ENCODE data around the gene POU2AF1.
A peak's percentile ranks its signal among the peaks of the same experiment; 100 is the strongest.

Gene POU2AF1, protein sequence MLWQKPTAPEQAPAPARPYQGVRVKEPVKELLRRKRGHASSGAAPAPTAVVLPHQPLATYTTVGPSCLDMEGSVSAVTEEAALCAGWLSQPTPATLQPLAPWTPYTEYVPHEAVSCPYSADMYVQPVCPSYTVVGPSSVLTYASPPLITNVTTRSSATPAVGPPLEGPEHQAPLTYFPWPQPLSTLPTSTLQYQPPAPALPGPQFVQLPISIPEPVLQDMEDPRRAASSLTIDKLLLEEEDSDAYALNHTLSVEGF

DNA sequence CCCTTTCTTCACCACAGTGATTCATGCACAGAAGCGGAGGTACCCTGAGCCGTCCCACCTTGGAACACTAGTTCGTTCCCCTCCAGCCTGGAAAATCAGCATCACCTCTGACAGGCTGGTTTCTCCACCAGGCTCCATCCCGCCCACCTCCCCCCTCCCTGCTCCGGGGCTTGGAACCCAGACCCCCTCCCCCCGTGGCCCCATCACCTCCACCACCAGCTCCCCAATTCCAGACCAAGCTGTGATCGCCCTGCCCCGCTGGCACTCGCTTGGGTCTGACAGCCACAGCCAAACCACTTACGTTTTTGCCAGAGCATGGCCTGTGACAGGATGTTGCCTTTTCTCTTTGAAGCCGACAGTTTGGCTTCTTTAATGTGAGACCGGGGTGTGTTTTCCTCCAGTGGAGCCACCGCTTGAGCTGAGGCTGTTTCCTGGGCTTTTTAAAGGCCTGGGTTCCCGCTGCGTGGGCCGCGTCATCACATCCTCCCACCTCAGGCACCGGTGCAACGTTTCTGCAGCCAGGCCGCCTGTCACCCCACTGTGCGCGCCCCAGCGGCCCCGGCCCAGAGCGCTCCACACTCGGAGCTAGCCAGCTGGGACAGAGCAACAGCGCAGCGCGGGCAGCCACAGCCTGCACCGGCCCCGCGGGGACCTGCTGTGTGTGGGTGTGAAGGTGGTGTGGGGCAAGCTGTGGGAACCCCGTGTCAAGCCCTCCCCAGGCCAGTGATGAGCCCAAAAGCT, at the start of gene POU2AF1:
Gene POU2AF1 (minus strand): TSS at position 415 of the 741 bp plus-strand sequence. CDS start 98 bp downstream, at position 317.
- DNase-seq, result peak; percentile 84

DNA sequence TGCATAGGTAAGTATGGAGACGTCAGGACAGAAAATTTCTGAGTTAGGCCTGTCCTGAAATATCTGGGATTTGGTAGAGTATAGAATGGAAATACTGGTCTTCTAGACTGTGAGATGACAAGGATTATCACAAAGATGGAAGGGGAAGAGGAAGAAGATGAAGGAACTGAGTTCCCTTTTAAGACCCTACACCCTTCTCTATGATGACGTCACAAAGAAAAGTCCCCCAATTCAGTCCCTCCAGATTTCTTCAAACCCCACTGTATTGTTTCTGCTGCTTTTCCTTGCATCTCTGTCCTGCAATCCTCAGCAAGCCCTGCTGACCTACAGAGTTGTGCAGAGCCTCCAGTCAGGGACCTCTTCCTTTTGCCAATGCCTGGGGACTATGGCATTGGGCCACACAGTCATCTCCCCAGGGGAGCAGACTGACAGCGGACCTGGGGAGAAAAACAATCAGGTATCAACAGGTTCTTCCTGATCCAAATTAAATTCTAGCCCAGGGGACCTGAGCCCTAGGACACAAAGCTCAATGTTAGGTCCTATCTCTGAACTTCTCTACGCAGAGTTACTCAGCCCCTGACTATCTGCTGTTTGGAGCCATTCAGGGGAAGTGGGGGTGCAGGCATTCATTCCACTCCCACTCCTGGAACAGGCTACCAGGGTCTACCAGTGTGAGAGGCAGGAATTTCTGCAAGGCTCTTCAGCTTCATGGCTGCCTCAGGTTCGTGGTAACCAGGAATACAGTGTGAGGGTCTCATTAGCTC, 49.2 kb upstream of the POU2AF1 start:
- no peak for DNase-seq

DNA sequence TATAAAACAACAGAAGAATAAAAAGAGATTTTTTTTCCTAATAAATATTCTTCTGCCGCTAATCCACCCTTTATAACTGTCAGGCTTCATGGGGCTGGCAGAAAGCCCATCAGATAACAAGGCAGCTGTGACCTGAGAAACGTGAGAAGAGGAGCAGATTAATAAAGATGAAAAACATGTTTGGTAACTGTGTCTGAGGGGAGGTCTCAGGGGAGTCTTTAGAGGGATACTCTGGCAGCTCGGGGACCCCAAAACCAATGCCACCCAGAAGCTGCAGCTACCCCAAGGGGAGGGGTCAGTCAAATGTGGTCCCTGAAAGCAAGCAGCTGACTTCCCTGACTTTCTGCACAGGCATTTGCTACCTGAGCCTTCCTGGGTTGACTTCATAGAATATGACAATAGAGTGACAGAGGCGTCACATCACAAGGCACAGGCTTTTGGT, 48.4 kb upstream of the POU2AF1 start:
- no peak for DNase-seq

DNA sequence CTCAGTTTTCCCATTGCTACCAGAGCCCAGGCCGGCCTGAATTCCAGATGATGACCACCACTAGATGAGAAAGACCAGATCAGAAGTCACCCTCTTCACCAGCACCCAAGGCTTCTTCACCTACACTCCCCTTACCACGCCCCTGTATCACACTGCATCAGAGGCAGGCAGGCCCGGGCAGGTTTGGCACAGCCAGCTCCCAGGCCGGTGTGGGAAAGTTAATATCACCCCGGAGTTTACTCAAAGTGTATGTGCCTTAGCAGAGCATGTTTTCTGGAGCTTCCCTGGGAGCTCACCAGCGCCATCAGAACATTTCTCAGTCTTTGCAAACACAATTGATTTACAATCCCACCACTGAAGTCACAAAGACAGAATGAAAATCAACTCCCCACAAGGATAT, 47.5 kb upstream of the POU2AF1 start:
- no peak for DNase-seq

DNA sequence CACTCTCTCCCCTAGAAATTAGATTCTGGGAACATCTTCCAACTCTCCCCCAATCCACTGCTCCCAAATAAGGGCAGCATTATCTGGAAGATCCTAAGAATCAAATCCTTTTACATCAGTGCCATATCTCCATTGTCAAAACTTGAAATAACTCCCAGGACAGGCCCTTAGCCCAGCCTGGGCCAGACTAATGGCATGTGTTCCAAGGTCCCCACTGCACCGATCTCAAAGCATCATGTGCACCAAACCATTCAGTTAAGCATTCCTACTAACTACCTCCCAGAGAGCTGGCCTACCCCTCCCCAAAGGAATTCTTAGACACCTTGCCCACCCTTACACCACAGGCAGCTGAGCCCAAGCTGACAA, 44.2 kb upstream of the POU2AF1 start:
- DNase-seq, result no peak

DNA sequence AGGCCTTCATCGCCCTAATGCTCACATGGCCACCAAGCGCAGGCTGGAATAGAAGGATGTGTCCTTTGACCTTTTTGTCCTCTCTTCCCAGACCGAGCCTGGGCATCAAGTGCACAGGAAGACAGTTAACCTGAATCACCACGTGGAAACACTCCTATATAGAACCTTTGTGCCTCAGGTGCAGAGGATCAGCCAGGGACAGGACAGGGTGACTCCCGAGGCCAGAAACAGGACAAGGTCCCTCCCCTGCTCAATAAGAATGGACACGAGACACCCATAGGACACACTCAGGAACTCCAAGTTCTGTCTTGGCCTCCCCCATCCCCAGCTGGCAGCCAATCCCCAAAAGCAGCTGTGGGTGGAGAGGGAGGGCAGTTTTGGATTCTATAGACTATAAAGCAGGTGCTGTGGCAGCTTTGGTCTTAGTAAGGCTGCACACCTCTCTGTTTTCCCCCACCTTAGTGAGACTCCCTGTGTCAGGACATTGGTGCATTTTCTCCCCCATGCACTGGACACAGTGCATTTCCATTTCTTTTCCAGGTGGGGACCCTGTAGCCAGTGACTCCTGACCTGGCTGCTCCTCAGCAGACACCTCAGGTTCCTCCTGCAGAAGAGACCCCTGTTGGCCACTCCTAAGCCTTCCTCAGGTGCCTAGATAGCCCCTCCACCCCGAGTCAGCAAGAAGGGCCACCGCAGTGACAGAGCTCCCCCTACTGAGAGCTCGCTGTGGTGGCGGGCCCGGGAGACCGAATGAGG, 43.6 kb upstream of the POU2AF1 start:
- peak; percentile 47 for DNase-seq

DNA sequence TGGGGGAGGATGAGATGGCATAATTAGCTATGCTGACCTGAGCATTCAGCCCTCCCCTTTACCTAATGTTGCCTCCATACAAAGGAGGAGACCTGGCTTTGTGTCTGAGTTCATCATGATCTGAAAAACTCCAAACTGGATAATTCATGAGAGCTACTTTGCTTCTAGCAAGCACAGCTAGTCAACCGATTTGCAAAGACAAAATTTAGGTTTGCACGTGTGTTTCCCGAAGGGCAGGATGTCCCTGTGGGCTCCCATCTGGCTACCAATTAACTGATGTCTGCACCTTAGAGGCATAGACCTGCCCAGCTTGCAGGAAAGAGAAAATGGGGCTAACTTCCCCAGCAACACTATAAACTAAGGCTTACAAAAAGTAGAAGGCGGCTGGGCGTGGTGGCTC, 42.2 kb upstream of the POU2AF1 start:
- no peak for DNase-seq

DNA sequence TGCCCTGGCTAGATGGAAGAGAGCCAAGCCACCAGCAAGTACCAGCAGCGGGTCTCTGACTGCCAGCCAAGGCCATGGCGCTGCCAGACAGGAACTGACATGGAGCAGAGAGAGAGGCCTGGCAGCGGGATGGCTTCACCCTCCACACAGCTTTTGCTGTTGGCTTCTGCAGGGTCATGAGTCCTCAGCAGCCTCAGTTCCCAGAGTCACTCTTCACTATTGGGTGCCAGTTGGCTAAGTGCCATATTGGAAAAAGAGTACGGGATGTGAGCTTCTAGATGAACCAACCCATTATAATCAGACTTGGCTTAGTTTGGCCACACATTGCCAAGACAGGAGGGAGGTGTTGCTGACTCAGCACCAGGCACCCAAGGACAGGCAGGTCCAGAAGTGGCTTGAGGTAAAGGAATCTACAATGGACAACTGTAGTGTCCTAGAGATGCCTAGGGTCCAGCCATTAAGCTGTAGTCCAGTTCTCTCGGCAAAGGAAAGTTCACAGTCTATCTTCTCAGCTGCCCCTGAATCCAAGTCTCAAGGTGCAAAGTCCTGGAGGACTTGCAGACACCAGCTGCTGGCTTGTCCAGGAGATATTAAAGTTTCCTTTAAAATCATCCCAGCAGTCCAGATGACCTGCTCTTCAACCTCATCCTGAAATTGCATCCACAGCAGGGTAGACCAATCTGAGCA, 40.7 kb upstream of the POU2AF1 start:
- DNase-seq, result no peak

DNA sequence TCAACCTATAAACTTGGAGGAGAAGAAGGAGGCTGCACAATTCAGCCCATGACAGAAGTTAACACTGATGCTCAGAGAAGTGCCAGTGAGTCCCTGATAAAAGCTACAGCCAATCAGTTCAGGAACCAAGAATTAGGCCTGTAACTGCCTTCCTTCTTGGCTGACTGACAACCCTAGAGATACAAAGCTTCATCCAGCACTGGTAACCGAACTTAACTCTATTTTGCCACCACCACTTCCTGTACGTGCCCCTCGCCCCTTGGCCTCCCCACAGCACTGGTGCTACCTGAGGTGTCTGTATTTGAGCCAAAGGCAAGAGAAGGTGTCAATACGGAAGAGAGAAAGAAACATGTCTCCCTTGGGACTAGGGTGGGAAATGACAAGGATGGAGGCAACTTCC, 40.1 kb upstream of the POU2AF1 start:
- no peak for DNase-seq

DNA sequence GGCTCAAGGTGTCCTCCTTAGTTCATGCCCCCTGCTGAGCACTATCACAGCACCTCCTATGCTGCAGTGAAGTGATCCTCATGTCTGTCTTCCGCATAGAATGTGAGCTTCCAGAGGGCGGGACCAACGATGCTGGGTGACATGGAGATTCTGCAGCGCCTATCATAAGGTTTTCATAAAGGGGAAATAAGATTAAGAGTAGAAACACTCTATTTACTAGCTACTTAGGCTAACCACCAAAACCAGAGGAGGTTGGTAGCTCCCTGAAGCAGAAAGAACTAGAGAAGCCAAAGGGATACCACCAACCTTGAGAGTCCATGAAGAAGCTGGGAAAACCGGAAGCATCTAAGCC, 39.3 kb upstream of the POU2AF1 start:
- no peak for DNase-seq

DNA sequence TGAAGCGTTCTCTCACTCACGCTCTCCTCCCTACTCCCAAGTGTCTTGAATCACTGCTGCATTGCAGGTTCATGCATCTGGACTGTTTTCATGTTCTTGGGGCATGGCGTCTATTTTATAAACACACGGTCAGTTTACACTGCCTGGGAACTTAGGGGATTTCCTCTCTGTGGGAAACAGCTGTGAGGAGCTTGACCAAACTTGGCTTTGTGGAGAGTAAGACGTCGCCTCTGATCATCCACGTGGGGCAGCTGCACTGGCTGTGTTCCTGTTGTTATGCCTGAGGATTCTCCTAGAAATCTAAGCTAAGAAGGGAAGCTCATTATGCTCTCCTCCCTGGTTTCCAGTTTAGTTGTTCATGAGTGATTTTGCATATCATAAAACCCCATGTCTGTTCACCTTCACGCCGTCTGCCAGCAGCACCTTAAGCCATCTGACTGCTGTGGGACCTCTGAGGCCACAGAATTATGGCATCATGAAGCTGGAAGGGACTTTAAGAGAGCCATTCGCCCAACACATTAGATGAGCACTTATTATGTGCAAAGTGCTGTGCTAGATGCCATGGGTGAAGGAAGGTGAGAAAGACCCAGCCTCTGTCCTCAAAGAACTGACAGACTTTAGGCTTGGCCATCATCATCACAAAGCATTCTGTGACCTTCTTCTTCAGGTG, 38.8 kb upstream of the POU2AF1 start:
- no peak for DNase-seq

DNA sequence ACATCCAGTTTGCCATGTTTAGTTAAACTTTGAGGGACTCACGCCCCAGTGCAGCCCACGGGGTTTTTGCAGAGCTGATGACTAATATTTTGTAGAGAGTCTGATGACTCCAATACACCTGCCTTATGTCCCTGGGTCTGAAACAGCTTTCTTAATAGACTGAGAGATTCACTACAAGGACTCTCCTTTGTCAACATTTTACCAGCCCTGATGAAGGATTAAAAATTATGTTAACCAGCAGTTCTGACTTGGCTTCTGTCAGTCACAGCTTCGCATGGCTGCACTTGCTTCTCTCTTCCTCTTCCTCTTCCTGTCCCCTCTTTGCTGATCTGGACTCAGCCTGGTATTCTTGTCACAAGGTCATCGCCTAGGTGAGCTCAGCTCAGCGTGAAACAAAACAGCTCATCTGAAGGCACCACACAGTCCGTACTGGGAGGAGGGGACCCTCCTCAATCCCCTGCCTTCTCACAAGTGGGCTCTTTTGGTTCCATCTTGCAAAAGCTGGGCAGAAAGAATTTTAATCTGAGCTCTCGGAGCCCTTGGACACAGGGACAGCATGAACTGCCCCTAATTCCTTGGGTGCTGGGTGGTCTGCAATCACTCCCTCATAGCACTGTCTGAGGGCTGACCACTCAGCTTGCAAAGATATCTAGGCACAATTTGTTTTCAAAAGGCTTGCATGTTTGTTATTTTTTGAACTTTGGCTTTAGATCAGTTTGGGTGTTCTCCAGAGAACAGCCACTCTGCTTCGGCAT, 38.1 kb upstream of the POU2AF1 start:
- DNase-seq, result peak; percentile 29

DNA sequence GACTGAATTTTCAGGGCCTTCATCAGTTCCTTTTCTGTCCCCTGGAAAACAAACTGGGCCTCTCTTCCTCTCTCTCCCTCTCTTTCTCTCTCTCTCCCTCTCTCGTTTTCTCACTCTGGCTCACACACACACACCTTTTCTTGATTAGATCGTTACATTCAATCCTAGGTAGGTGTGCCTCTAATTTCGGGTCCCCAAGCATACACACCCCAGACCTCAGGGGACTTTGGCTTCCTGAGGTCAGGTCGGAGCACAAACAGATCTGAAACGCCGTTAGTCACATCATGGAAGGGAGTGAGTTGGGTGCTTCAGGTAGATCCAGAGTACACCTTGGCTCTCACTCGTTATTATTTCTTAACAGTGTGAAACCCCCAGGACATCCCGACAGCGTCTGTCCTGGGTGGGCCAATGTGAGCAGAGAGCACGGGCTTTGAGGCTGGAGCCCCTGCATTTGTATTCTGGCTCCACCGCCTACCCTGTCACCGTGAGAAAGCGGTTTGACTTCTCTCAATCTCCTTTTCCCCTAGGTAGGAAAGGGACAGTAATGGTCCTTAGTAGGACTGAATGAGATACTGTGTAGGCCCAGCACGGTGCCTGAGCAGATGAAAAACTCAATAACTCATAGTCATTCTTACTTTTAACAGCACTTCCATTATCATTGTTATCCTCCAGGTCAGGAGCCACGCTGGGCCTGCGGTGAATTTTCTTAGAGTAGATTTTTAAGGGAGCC, 37.3 kb upstream of the POU2AF1 start:
- DNase-seq, result no peak

DNA sequence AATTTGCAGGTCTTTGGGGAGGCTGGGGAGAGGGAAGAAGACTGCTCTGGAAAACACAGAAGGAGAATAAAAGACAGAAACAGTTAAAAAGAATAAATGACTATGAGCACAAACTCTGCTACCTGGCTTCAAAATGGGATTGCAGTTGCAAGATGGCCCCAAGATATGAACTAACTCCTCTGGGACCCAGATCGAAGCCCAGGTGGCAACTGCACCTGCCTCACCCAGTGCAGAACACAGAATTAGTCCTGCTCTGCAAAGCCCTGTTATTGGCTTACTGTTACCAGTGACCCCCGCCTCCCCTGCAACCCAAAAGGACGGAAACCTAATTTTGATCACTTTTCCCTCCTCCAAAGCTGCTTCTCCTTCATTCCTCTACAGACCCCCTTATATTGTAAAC, 35.9 kb upstream of the POU2AF1 start:
- DNase-seq, result no peak

DNA sequence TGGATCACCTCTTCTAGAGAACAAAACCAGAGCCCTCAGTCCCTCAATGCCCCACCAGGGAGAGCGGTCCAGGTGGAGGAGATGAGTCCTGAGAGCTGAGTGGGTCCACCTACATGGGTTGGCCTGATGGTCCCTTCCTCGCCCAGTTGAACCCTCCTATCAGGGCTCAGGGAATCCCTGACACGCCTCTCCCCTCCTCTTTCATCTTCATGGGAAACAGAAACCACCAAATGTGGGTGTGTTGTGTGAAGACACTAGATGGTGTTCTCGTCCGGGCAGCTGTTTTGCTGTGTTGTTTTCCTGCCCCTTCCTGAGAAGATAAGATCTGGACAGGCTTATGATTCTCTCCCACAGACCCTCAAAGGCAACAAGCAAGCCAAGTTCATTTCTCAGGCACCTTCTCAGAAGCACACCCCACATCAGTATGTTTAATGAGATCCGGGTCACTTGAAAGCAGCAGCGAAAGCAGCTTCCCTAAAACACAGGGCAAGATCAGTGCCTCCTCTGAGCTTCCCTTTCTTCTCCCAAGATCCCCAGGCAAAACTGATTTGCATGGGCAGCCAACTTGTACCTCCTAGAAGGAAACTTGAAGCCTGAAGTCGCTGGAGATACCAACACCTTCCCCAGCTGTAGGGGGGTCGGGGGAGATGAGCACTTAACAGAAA, 35.3 kb upstream of the POU2AF1 start:
- no peak for DNase-seq

DNA sequence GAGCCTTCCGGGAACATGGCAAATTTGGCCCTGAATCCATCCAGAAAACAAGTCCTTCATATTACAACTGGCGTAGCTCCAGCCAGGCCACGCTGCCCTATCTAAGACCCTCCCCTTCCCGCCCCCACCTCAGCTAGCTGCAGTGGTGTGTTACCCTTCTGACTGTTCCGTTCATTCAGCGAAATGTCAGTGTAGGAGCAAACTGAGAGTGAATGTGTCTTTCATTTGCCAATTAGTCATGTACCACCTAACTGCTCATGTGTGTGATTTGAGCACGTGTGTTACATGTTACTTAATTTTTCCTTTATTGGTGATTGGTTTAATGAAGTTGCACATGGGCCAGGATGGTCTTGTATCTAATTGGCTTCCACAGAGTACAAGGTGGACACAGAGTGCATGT, 34.8 kb upstream of the POU2AF1 start:
- DNase-seq, result peak; percentile 58

DNA sequence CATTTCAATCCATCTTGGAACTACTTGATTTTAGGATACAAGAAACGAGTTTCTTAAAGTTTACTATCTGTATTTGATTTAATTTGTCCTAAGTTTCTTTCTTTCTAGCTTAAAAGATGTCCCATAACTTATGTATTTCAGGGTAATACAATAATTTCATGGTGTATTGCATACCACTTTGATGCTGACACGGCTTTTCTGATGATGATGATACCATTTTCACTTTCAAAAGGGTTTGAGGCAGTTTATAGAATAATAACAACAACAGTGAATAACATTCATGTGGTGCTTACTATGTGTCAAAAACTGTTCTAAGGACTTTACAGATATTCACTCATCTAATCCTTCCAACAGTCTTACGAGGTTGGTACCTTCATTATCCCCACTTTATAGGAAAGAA, 33.2 kb upstream of the POU2AF1 start:
- no peak for DNase-seq

DNA sequence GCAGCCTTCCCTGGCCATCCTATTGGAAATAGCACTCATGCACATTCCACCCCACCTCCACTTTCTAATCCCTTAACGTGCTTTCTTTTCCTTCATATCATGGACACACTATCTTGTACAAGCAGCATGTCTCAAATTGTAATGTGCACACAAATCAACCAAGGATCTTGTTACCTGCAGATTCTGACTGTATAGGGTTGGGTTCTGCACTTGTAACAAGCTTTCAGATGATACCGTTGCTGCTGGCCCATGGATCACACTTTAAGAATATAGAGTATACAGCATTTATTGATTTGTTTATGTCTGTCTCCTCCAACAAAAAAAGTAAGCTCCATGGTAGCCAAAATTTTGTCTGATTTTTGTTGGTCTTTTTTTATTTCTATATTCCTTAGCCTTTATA, 32.4 kb upstream of the POU2AF1 start:
- DNase-seq, result no peak

DNA sequence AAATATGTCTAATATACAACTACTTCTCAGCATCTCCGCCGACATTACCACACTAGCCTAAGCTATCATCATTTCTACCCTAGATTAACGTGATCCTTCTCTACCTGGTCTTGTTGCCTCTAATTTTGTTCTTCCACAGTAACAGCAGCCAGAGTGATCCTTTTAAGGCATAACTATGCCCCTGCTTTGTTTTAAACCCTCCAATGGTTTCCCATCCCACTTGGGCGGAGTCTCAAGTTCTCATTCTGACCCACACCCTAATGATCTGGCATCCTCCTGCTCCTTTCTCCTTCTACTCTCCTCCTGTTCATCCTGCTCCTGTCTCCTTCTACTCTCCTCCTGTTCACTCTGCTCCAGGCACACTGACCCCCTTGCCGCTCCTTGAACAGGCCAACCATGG, 31.9 kb upstream of the POU2AF1 start:
- no peak for DNase-seq

DNA sequence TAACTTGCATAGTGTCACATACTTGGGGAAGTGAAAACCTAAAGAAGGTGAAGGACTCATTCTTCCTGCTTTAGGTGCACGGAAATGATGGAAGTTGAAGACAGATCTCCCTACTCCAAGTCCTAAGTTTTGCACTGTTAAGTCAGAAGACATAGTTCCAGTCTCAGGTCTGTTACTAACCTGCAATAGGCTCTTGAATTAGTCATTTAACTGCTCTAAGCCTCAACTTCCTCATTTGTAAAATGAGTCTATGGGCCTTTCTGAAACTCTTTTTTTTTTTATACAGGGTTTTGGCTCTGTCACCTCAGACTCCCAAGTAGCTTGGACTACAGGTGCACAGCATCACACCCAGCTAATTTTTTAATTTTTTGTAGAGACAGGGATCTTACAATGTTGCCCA, 30.8 kb upstream of the POU2AF1 start:
- DNase-seq, result no peak
